Activated CD4-positive, alpha-beta T cell treated with anti-CD3 and anti-CD28 coated beads, Interleukin-2, amount 10 ng/mL, durations not matched to agents 7 days and 5 days (primary cell): ENCODE measurements around the gene CYP2U1. TPM values are rescaled to one million over a fixed set of nuclear protein-coding genes. Genes with fewer than 3 reads are reported as not detected.

Experiments
- CTCF ChIA-PET: fragments of 350-600 bp; sonication (Branson Sonifier 250); formaldehyde crosslinking; loops from one replicate; lab custom pipeline; 2021; ENCODE audit warnings: antibody characterized with exemption; lab: Charles Lee
- POLR2A ChIA-PET: fragments of 350-600 bp; sonication (Branson Sonifier 250); formaldehyde crosslinking; loops from one replicate; lab custom pipeline; 2021; ENCODE audit warnings: antibody characterized with exemption; lab: Charles Lee
- DNase-seq: peaks from one replicate; pipeline ENCODE4 v3.0.0-alpha.2; 2020
- H3K27ac Mint-ChIP-seq: one replicate; pipeline ENCODE4 v1.8.0; 2021; ENCODE audit warnings: mild to moderate bottlenecking, moderate library complexity, mixed read lengths
- H3K27me3 Mint-ChIP-seq: one replicate; pipeline ENCODE4 v1.8.0; 2021; ENCODE audit warnings: mixed read lengths
- H3K36me3 Mint-ChIP-seq: one replicate; pipeline ENCODE4 v1.8.0; 2021; ENCODE audit warnings: low read depth, mixed read lengths
- H3K4me1 Mint-ChIP-seq: one replicate; pipeline ENCODE4 v1.8.0; 2021; ENCODE audit warnings: mixed read lengths
- H3K4me3 Mint-ChIP-seq: one replicate; pipeline ENCODE4 v1.8.0; 2021; ENCODE audit warnings: mild to moderate bottlenecking, moderate library complexity, mixed read lengths
- H3K9me3 Mint-ChIP-seq: one replicate; pipeline ENCODE4 v1.8.0; 2021; ENCODE audit warnings: mixed read lengths
- total RNA-seq, 2 experiments: library from RNA; stranded (reverse); gene quantifications; one replicate each; pipeline ENCODE4 v1.2.3, GENCODE V29; 2021

Gene CYP2U1
- total RNA-seq, 2 experiments from 2014 or later: 3.6 to 3.8 TPM

GRCh38 chr4:107974523-107974922, 43.2 kb downstream of the CYP2U1 start:
- ChIA-PET CTCF (no interaction called here), POLR2A (no interaction called here)
- H3K36me3 Mint-ChIP-seq: no peaks in the 10 kb centered on the region
- H3K4me1 Mint-ChIP-seq: peaks cover 6% of the 10 kb centered on the region
- DNase-seq: no peak
- H3K4me3 Mint-ChIP-seq: no peak overlapping the region
- no peak overlapping the region for H3K27ac Mint-ChIP-seq
- H3K9me3 Mint-ChIP-seq: peaks cover 18% of the 10 kb centered on the region
- H3K27me3 Mint-ChIP-seq: no peaks in the 10 kb centered on the region

- Mint-ChIP-seq H3K9me3 (peaks cover 31% of the 10 kb centered on the region), H3K36me3 (peaks cover 5% of the 10 kb centered on the region), H3K27me3 (no peaks in the 10 kb centered on the region), H3K4me3 (no peak overlapping the region), H3K27ac (no peak overlapping the region), H3K4me1 (peaks cover 6% of the 10 kb centered on the region)
- ChIA-PET CTCF (no interaction called here), POLR2A (no interaction called here)
- DNase-seq: no peak
Measured at GRCh38 chr4:107977482-107977881, 46.1 kb downstream of the CYP2U1 start.

GRCh38 chr4:107977966-107978705, 46.8 kb downstream of the CYP2U1 start:
- CTCF ChIA-PET: no interaction called here

GRCh38 chr4:107978716-107979451, 47.5 kb downstream of the CYP2U1 start:
- Mint-ChIP-seq H3K27me3 (no peaks in the 10 kb centered on the region), H3K9me3 (peaks cover 30% of the 10 kb centered on the region), H3K27ac (no peak overlapping the region), H3K36me3 (peaks cover 5% of the 10 kb centered on the region), H3K4me1 (peaks cover 6% of the 10 kb centered on the region), H3K4me3 (no peak overlapping the region)
- POLR2A ChIA-PET: no interaction called here
- DNase-seq: no peak
- CTCF ChIA-PET: interaction anchor here (0.6 to 0.9 kb wide), 3 partner anchors 14 to 117 kb away, joined by 3 read pairs; no protein-coding TSS in a partner anchor

More at GRCh38 chr4:107977966-107978705, 46.8 kb downstream of the CYP2U1 start:
- Mint-ChIP-seq H3K9me3 (peaks cover 31% of the 10 kb centered on the region), H3K27me3 (no peaks in the 10 kb centered on the region), H3K4me3 (no peak overlapping the region), H3K27ac (no peak overlapping the region), H3K36me3 (peaks cover 5% of the 10 kb centered on the region), H3K4me1 (peaks cover 6% of the 10 kb centered on the region)
- no peak for DNase-seq
- POLR2A ChIA-PET: no interaction called here

- Mint-ChIP-seq H3K36me3 (peaks cover 9% of the 10 kb centered on the region), H3K27ac (no peak overlapping the region), H3K4me3 (no peak overlapping the region), H3K27me3 (no peaks in the 10 kb centered on the region), H3K9me3 (no peaks in the 10 kb centered on the region), H3K4me1 (peaks cover 31% of the 10 kb centered on the region)
- no peak for DNase-seq
- ChIA-PET POLR2A (no interaction called here), CTCF (no interaction called here)
Measured at GRCh38 chr4:107987916-107988762, 56.8 kb downstream of the CYP2U1 start.

GRCh38 chr4:107988763-107989035, 57.4 kb downstream of the CYP2U1 start:
- ChIA-PET POLR2A (no interaction called here), CTCF (no interaction called here)
- Mint-ChIP-seq H3K27ac (no peak overlapping the region), H3K36me3 (peaks cover 9% of the 10 kb centered on the region), H3K4me1 (peaks cover 35% of the 10 kb centered on the region), H3K9me3 (no peaks in the 10 kb centered on the region), H3K27me3 (no peaks in the 10 kb centered on the region), H3K4me3 (no peak overlapping the region)
- no peak for DNase-seq

- no peak for DNase-seq
- H3K36me3 Mint-ChIP-seq: peaks cover 9% of the 10 kb centered on the region
- peak overlapping the region; percentile 91 for H3K27ac Mint-ChIP-seq
- no peaks in the 10 kb centered on the region for H3K27me3 Mint-ChIP-seq
- POLR2A ChIA-PET: no interaction called here
- peaks cover 38% of the 10 kb centered on the region for H3K4me1 Mint-ChIP-seq
- H3K9me3 Mint-ChIP-seq: no peaks in the 10 kb centered on the region
- CTCF ChIA-PET: no interaction called here
- H3K4me3 Mint-ChIP-seq: peak overlapping the region; percentile 82
Measured at GRCh38 chr4:107989162-107989536, 57.8 kb downstream of the CYP2U1 start.

- Mint-ChIP-seq H3K9me3 (no peaks in the 10 kb centered on the region), H3K27ac (peak within 1 kb of the TSS; percentile 92), H3K4me1 (peaks cover 43% of the 10 kb centered on the region), H3K27me3 (no peaks in the 10 kb centered on the region), H3K4me3 (peak within 1 kb of the TSS; percentile 82), H3K36me3 (peaks cover 12% of the 10 kb centered on the region)
- POLR2A ChIA-PET: no interaction called here
- peak; percentile 94 for DNase-seq
- CTCF ChIA-PET: interaction anchor here (0.9 kb wide), 1 partner anchor 19 kb away, joined by 4 read pairs; no protein-coding TSS in a partner anchor
Measured at GRCh38 chr4:107989537-107990386, 58.4 kb downstream of the CYP2U1 start, which contains the start of gene HADH. TSS of gene HADH (plus strand) at chr4:107989889. CDS start at chr4:107989933, 44 bp downstream.

GRCh38 chr4:107991945-107992630, 60.7 kb downstream of the CYP2U1 start:
- no peak for DNase-seq
- no peaks in the 10 kb centered on the region for H3K9me3 Mint-ChIP-seq
- peak overlapping the region; percentile 82 for H3K4me3 Mint-ChIP-seq
- peaks cover 53% of the 10 kb centered on the region for H3K4me1 Mint-ChIP-seq
- ChIA-PET CTCF (no interaction called here), POLR2A (interaction anchor here (0.6 kb wide), 1 partner anchor 11 kb away, joined by 12 read pairs; no protein-coding TSS in a partner anchor)
- no peak overlapping the region for H3K27ac Mint-ChIP-seq
- peaks cover 29% of the 10 kb centered on the region for H3K36me3 Mint-ChIP-seq
- H3K27me3 Mint-ChIP-seq: no peaks in the 10 kb centered on the region

GRCh38 chr4:107993969-107994368, 62.6 kb downstream of the CYP2U1 start:
- Mint-ChIP-seq H3K9me3 (no peaks in the 10 kb centered on the region), H3K27ac (no peak overlapping the region), H3K4me3 (no peak overlapping the region), H3K27me3 (no peaks in the 10 kb centered on the region), H3K4me1 (peaks cover 57% of the 10 kb centered on the region), H3K36me3 (peaks cover 44% of the 10 kb centered on the region)
- DNase-seq: no peak
- CTCF ChIA-PET: interaction anchor here (1.1 to 1.6 kb wide), 2 partner anchors 25 to 578 kb away, joined by 3 to 4 read pairs; no protein-coding TSS in a partner anchor
- POLR2A ChIA-PET: no interaction called here

- POLR2A ChIA-PET: no interaction called here
- Mint-ChIP-seq H3K4me1 (peaks cover 56% of the 10 kb centered on the region), H3K36me3 (peaks cover 50% of the 10 kb centered on the region), H3K4me3 (no peak overlapping the region), H3K9me3 (no peaks in the 10 kb centered on the region), H3K27ac (no peak overlapping the region), H3K27me3 (no peaks in the 10 kb centered on the region)
- CTCF ChIA-PET: interaction anchor here (1.0 to 1.6 kb wide), 3 partner anchors 18 to 577 kb away, joined by 3 to 4 read pairs (median 3); no protein-coding TSS in a partner anchor
- DNase-seq: no peak
Measured at GRCh38 chr4:107994894-107995293, 63.5 kb downstream of the CYP2U1 start.
